GM18873 (cell line): Measurements from ENCODE around the gene RABGAP1L.
"Not testable (repeated sequence)": the region's sequence is repeated elsewhere in the genome, so short reads cannot be mapped to it uniquely, and the experiment has no call there.

ENCODE experiments used
- ATAC-seq: cut with Tn5 transposase; IDR thresholded peaks from one replicate; pipeline ENCODE4 v1.9.1; 2021; ENCODE audit warnings: mild to moderate bottlenecking, moderate library complexity, moderate number of reproducible peaks; ENCODE audit not compliant: unreplicated experiment, low FRiP score

RABGAP1L gene

GRCh38 chr1:174775621-174776020, 616.3 kb downstream of the RABGAP1L start:
- ATAC-seq = no peak

DNA sequence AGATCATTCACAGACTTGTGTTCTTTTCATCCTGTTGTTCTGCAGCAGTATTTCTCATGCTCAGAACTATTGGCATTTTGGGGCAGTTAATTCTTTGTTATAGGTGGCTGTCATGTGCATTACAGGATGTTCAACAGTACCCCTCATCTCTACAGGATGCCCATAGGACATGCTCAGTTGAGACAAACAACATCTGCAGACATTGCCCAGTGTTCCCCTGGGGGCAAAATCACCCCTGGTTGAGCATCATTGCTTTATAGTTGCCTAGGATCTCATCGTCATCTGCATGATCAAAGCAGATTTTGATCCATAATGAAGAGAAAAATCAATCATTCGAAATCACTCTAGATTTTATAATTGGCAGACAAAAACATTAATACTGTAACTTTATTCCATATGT, 617.9 kb downstream of the RABGAP1L start:
- ATAC-seq = no peak

DNA sequence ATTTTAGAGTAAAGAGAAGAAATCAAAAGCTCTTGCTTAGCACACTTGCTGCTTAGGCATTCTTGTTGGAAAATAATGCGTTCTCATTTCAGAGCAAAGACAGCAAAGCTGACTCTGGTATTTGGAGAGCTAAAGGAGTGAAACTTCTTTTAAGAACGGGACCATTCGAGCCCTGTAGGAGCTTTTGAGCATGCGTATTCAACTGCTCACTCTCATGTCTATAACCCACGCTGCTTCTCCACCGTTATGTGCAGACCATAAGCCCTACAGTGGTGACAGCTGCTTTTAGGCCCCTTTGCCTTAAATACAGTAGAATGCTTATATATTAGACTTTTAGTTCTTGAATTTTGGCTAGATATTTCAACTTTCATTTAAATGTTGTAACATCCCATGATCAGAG, 626.2 kb downstream of the RABGAP1L start:
- no peak for ATAC-seq

DNA sequence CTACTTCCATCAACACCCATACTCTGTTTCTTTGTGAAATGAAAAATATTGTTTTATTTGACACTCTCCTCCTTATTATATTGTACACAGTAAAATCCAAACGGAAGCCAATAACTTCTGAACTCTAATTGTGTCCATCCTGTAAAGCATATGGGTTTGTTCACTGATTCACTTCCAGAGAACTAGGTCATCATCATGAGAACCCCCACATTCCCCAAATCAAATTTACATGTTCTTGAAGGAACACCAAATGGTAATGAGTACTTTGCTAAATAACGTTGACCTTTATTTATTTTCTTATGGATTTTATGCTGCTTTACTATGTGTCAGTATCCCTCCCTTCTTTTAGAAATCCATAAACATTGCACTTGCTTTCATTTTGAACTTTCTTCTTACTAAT, 627.0 kb downstream of the RABGAP1L start:
- ATAC-seq = no peak

DNA sequence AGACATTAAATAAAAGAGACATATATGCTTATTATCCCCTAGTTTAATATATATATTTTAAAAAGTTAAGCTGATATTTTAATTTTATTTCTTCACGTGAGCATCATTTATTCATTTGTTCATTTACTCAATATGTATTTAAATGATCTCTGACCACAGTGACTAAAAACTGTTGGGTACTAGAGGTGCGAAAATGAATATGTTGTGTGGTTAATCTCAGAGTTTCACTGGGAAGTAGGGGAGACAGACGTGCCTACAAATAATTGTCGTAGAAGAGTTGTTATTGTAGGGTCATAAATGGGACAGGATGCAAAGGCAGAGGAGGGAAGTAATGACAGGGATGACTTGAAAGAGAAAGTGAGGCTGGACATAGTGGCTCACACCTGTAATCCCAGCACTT, 627.4 kb downstream of the RABGAP1L start:
- no peak for ATAC-seq

- no peak for ATAC-seq
These were observed 629.7 kb downstream of the RABGAP1L start for GRCh38 chr1:174788981-174789380.

DNA sequence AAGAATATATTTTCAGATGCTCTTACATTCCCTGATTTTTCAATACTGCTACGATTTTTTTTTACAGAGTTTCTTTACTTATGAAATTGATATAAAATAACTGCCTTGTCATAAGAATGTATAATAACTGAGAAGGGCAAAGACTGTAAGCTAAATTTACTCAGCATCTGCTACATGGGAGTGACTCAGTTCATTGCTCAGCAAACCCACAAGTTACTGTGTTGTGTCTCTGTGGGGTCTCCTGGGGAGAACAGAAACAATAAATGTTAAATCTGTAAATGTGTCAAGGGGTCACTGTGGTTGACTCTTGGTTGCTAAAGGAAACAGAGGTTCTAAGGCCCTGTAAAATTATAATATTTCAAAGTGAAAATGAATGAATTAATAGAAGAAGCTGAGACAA, 630.1 kb downstream of the RABGAP1L start:
- ATAC-seq = peak; percentile 49

GRCh38 chr1:174791863-174792262, 632.5 kb downstream of the RABGAP1L start:
- ATAC-seq = no peak

DNA sequence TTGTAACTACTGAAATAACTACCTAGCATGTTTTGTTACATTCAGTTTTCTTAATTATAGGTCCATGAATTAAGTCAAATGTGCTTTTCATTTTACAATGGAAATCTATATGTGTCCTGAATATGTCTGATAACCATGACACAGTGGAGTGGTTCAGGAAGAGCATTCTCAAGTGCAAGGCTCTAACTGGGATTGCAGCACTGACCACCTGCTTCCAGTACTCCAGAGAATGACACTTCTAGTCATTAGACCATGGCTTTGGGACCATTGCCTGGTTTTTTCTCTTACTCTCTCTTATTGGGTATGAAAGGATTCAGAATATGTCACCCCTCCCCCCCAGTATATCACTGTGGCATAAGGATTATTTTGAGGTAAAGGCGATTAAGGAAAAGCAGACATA, 635.5 kb downstream of the RABGAP1L start:
- ATAC-seq = no peak

GRCh38 chr1:174795806-174796205, 636.5 kb downstream of the RABGAP1L start:
- no peak for ATAC-seq

DNA sequence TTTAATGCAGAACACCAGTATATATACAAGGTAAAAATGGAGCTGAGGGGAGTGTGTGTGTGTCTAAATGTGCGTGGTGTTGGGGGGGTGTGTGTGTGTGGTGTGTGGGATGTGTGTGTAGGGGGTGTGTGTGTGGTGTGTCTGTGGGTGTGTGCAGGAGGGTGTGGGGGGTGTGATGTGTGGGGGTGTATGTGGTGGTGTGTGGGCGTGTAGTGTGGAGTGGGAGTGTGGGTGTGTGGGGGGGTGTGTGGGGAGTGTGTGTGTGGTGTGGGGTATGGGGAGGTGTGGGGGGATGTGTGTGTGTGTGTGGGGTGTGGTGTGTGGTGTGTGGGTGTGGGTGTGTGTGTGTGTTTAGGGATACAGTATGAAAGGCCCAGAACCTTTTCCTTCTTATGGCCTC, 638.1 kb downstream of the RABGAP1L start:
- no peak for ATAC-seq

DNA sequence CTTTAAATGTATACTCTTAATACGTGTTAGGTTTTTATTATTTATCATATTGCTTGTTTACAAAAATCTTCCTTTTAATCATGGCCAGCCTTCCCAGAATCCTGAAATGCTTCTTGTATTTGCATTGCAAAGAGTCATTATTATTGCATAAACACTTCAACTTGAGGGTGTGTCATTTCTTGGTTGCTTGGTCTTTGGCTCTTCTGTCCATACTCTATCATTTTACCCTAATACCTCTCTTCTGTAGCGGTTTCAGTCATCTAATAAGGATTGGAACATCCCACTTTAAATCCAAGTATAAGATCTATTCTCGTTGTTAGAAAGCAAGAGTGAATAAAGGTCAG, 639.8 kb downstream of the RABGAP1L start:
- no peak for ATAC-seq

GRCh38 chr1:174800216-174800851, 641.0 kb downstream of the RABGAP1L start:
- ATAC-seq = no peak

DNA sequence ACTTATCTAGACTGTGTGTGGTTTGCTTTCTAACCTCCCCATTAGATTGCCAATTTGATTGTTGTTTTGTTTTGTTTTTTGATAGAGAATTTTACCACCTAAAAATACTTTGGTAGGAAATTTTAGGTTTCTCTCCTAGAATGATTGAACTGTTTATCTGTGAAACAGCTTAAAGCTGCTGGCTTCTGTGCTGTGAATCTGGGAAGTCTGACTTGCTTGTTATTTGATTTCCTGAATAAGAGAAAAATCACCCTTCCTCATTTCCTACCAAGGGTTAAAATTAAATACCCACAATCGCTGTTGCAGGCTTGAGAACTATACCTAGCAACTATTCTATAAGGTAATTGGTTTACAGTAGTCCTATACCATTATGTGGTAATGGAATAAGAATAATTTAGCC, 641.6 kb downstream of the RABGAP1L start:
- ATAC-seq = no peak

DNA sequence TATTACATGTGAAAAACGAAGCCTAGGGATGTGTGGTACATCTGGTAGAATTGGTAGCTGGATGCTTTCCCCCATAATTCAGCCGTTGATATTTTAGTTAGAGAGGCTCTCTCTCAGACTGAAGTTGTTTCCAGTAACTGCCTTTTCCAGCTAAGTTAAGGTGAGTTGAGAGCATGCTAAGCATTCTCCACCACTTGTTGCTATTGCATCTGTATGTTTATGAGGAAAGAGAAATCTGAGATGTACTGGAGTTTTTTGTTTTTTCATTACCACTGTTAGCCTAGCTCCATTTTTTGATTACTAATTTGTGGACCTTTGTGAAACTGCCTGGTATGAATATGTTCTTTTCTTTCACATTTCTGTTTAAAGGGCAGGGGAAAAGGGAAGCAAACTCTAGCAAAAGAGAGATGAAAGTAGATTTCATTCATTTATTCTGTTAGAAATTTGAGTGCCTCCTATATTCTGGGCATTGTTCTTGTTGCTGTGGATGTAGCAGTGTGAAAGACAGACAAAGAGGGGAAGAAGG, 650.5 kb downstream of the RABGAP1L start:
- no peak for ATAC-seq

DNA sequence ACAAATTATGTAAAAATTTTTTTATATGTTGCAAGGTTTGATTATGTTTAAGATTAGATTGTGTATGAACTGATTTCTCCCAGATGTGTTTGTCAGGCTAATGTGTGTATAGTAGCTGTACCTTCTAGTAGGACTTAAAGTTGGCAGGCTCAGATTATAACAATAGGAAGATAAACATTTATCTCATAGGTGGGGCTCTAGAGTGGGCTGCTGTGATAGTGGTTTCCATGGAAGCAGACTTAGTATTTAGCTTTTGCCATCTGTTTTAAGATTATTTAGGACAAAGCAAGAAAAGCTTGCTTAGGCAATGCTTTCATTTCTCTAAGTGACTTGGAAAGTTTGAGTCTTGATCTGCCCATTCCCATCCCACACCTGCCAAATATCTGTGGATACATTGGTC, 652.7 kb downstream of the RABGAP1L start:
- no peak for ATAC-seq

GRCh38 chr1:174812656-174813055, 653.3 kb downstream of the RABGAP1L start:
- no peak for ATAC-seq

DNA sequence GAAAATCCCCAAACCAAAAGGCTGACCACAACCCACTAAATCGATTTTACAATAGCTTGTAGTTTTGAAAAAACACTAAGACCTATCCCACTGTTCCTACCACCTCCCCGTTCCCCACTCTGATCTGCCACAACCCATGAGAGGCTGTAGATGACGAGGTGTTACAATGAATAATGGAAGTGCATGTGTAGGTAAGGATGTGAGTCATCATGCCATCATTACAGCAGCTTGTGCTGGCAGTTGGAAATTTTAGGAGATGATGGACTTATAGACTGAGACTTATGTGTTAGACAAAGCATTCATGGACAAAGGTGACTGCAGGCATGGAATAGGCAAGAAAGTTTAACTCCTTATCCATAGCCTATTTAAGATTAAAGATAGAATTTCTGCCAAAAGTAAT, 655.7 kb downstream of the RABGAP1L start:
- peak; percentile 5 for ATAC-seq

- peak; percentile 41 for ATAC-seq
These were observed 656.2 kb downstream of the RABGAP1L start for GRCh38 chr1:174815474-174815908.

DNA sequence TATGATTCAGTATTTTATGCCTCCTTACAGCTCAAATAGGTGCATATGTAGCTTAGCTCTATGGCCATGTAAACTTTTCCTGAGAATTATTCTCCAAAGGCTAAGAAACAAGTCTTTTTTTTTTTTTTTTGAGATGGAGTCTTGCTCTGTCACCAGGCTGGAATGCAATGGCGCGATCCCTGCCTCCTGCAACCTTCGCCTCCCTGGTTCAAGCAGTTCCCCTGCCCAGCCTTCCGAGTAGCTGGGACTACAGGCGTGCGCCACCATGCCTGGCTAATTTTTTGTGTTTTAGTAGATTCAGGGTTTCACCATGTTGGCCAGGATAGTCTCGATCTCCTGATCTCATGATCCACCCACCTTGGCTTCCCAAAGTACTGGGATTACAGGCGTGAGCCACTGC, 657.3 kb downstream of the RABGAP1L start:
- not testable (repeated sequence) for ATAC-seq

DNA sequence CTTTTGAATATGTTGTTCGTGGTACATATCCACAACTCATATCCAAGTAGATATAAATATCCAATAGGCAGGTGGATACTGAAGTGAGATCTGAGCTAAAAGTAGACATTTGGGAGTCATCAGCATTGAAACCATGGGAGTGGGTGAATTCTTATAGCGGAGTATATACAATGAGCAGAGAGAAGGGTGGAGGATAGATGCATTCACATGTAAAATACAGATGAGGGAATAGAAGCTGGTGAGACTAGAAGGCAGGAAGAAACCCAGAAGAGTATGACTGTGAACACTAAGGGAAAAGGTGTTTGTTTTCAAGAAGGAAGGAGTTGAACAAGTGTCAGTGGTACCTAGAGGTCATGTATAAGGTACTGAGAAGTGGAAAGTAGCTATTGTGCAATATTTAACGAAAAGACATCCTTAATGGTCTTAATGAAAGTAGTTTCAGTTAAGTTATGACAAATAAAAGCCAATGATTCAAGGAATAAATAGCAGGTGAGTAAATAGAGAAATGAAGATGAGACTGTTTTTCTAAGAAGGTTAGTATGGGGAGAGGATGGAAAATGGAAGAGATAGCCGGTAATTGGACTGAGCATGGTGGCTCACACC, 658.8 kb downstream of the RABGAP1L start:
- ATAC-seq = no peak

GRCh38 chr1:174818951-174819350, 659.6 kb downstream of the RABGAP1L start:
- no peak for ATAC-seq
